SK-N-MC (cell line): ENCODE results near the gene RIMBP2.

Experiments used
- EZH2 ChIP-seq: fragments of 200-600 bp; sonication (generic); IDR thresholded peaks from one replicate; pipeline ENCODE4 v1.6.1; 2017; ENCODE audit warnings: antibody characterized with exemption
- POLR2AphosphoS5 ChIP-seq: IDR thresholded peaks from 2 replicates; pipeline ENCODE4 v1.6.1; 2012; ENCODE audit warnings: mild to moderate bottlenecking, low read depth, low read length, borderline replicate concordance

- TF ChIP-seq POLR2AphosphoS5 (no peak), EZH2 (no peak)
Observed at GRCh38 chr12:130413909-130414308, 302.2 kb downstream of the RIMBP2 start.
